ENCODE measurements around the gene BBIP1. TPM values are rescaled to one million over a fixed set of nuclear protein-coding genes. Genes with fewer than 3 reads are reported as not detected.
"Not testable (repeated sequence)": the region's sequence is repeated elsewhere in the genome, so short reads cannot be mapped to it uniquely, and the experiment has no call there.

The BBIP1 gene
- total and polyA plus RNA-seq, 7 experiments from 2014 or later: 22.2 to 64.2 (median 36.3) TPM

DNA sequence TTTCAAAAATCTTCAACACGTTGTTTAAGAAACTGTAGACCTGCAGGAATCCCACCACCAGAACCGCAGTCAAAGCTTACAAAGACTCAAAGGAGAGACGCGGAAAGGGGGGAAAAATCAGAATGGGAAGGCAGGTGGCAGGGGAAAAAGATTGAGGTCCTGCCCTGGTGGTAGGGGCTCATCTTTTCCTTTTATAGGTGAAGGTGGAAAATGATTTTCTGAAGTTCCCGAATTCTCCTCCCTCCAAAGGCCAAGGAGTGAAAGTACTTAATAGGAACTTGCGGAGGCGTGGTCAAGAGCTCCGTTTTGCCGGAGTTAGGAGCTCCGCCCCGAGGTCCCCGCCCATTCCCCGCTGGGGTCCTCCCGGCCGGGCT lies 724 bp downstream of the BBIP1 start:
- H3K4me1 Mint-ChIP-seq: peaks cover 21 to 63% (median 54%) of the 10 kb centered on the region in 7 donors
- ChIA-PET CTCF (interaction anchor here (0.8 to 1.4 kb wide), 2 partner anchors 20 to 36 kb away, joined by 3 to 6 read pairs; no protein-coding TSS in a partner anchor), POLR2A (interaction anchor here (0.6 to 2.0 kb wide), 14 partner anchors 11 to 175 kb away, joined by 3 to 10 read pairs (median 3); no protein-coding TSS in a partner anchor)
- Histone ChIP-seq H3K9me3 (ENCODE audit: control insufficient read depth in 2 of 3, low read length in 3 of 3) (no peaks in the 10 kb centered on the region), H3K27ac (ENCODE audit: low read depth, low read length) (peak overlapping the region; percentile 100), H3K27me3 (ENCODE audit: control insufficient read depth in 2 of 2, insufficient read depth in 2 of 2, low read length in 2 of 2) (no peaks in the 10 kb centered on the region), H3K4me3 (ENCODE audit: low read length) (peak overlapping the region; percentile 97), H3K36me3 (ENCODE audit: control insufficient read depth in 2 of 3, insufficient read depth in 3 of 3, low read length in 3 of 3) (peaks cover 0 to 11% (median 3%) of the 10 kb centered on the region in 3 experiments), H3K4me1 (ENCODE audit: control insufficient read depth in 2 of 2, insufficient read depth in 2 of 2, low read length in 2 of 2) (peaks cover 7 to 17% of the 10 kb centered on the region in 2 donors)
- ATAC-seq: no peak
- no peaks in the 10 kb centered on the region for H3K27me3 Mint-ChIP-seq
- H3K27ac Mint-ChIP-seq: peak overlapping the region; percentile 97 to 100 (median 99)
- intact Hi-C loops (cut with micrococcal nuclease): loop anchor here (1.0 to 5.0 kb wide), 13 partner anchors 10 to 1529 kb away; partner anchors contain the start of genes ADRA2A (in 1 of the 2), VTI1A (in 1 of the 2), XPNPEP1 (in 1 of the 2) and ZDHHC6 (in 1 of the 2)
- peaks cover 0 to 7% (median 4%) of the 10 kb centered on the region in 5 donors for H3K36me3 Mint-ChIP-seq
- no peaks in the 10 kb centered on the region for H3K9me3 Mint-ChIP-seq
- DNase-seq: peak in 5 of 9 donors; percentile 66 to 80 (median 68)
- peak overlapping the region; percentile 86 to 100 (median 96) for H3K4me3 Mint-ChIP-seq

DNA sequence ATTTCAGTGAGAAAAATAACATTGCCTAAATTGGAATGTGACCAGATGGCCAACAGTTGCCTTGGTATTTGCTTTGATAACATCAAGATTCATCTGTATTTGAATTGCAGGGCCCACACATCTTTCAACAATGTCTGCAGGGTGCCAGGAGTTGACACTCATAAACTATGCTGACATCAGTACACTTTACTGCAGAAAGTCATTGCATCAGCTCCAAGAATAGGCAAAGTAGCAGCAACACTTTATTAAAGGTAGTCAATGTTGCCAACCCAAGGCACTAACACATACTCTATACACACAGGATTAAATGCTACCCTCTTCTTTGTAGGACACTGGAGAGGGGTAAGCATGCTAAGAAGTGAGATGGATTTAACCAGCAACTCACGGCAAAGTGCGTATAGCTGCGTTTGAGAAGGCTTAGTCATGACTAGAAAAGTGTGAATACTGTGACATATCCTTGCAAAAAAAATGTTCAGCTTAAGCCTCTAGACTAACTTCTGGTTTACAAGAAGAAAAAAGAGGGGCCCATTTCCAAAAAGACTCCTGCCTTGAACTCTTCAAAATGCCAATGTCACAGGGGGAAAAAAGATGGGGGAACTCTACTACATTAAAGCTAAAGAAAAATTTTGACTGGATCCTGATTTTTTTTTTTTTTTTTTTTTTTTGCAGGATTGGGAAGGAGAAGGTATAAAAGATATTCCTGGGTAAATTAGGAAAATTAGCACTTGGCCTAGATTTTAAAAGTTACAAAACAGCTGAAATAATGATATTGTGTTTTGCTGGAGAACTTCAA lies 2.2 kb downstream of the BBIP1 start:
- H3K4me3 Mint-ChIP-seq: peak overlapping the region in 8 of 10 donors; percentile 24 to 98 (median 88)
- H3K4me3 ChIP-seq (ENCODE audit: low read length): no peak overlapping the region
- H3K36me3 ChIP-seq (ENCODE audit: control insufficient read depth in 2 of 3, insufficient read depth in 3 of 3, low read length in 3 of 3): peaks cover 0 to 12% (median 6%) of the 10 kb centered on the region in 3 experiments
- peak overlapping the region in 5 of 9 donors; percentile 63 to 100 (median 98) for H3K27ac Mint-ChIP-seq
- no peaks in the 10 kb centered on the region for H3K9me3 ChIP-seq (ENCODE audit: control insufficient read depth in 2 of 3, low read length in 3 of 3)
- no peaks in the 10 kb centered on the region for H3K9me3 Mint-ChIP-seq
- peaks cover 7 to 17% of the 10 kb centered on the region in 2 donors for H3K4me1 ChIP-seq (ENCODE audit: control insufficient read depth in 2 of 2, insufficient read depth in 2 of 2, low read length in 2 of 2)
- ChIA-PET CTCF (interaction anchor here (0.6 to 0.7 kb wide), 3 partner anchors 23 to 57 kb away, joined by 3 read pairs; no protein-coding TSS in a partner anchor), POLR2A (interaction anchor here (0.6 to 2.2 kb wide), 7 partner anchors 9 to 253 kb away, joined by 3 to 10 read pairs (median 4); no protein-coding TSS in a partner anchor)
- DNase-seq: no peak
- intact Hi-C loops (cut with micrococcal nuclease): loop anchor here in 1 of 2 donors (5.0 kb wide), 2 partner anchors 704 to 1531 kb away; partner anchors contain the start of genes VTI1A and ZDHHC6
- no peaks in the 10 kb centered on the region for H3K27me3 Mint-ChIP-seq
- no peaks in the 10 kb centered on the region for H3K27me3 ChIP-seq (ENCODE audit: control insufficient read depth in 2 of 2, insufficient read depth in 2 of 2, low read length in 2 of 2)
- ATAC-seq: no peak
- H3K4me1 Mint-ChIP-seq: peaks cover 15 to 58% (median 49%) of the 10 kb centered on the region in 7 donors
- no peak overlapping the region for H3K27ac ChIP-seq (ENCODE audit: low read depth, low read length)
- peaks cover 0 to 9% (median 5%) of the 10 kb centered on the region in 5 donors for H3K36me3 Mint-ChIP-seq

- H3K27ac ChIP-seq (ENCODE audit: low read depth, low read length); H3K9me3 Mint-ChIP-seq; H3K4me1 ChIP-seq (ENCODE audit: control insufficient read depth in 2 of 2, insufficient read depth in 2 of 2, low read length in 2 of 2); H3K4me3 ChIP-seq (ENCODE audit: low read length); DNase-seq; H3K27me3 ChIP-seq (ENCODE audit: control insufficient read depth in 2 of 2, insufficient read depth in 2 of 2, low read length in 2 of 2); H3K27me3 Mint-ChIP-seq; H3K9me3 ChIP-seq (ENCODE audit: control insufficient read depth in 2 of 3, low read length in 3 of 3); H3K4me3 Mint-ChIP-seq; ATAC-seq; CTCF ChIA-PET: not testable (repeated sequence)
- peaks cover 18 to 57% (median 44%) of the 10 kb centered on the region in 7 donors for H3K4me1 Mint-ChIP-seq
- H3K36me3 ChIP-seq (ENCODE audit: control insufficient read depth in 2 of 3, insufficient read depth in 3 of 3, low read length in 3 of 3): peaks cover 0 to 18% (median 6%) of the 10 kb centered on the region in 3 experiments
- H3K27ac Mint-ChIP-seq: peak overlapping the region in 2 of 9 donors; percentile 59 to 72
- POLR2A ChIA-PET: interaction anchor here (2.2 kb wide), 1 partner anchor 112 kb away, joined by 7 read pairs; no protein-coding TSS in a partner anchor
- H3K36me3 Mint-ChIP-seq: peaks cover 3 to 12% (median 8%) of the 10 kb centered on the region in 5 donors
- intact Hi-C loops (cut with micrococcal nuclease): loop anchor here in 1 of 2 donors (5.0 kb wide), 2 partner anchors 703 to 1532 kb away; partner anchors contain the start of genes VTI1A and ZDHHC6
These were observed 3.4 kb downstream of the BBIP1 start for GRCh38 chr10:110915600-110915999.

DNA sequence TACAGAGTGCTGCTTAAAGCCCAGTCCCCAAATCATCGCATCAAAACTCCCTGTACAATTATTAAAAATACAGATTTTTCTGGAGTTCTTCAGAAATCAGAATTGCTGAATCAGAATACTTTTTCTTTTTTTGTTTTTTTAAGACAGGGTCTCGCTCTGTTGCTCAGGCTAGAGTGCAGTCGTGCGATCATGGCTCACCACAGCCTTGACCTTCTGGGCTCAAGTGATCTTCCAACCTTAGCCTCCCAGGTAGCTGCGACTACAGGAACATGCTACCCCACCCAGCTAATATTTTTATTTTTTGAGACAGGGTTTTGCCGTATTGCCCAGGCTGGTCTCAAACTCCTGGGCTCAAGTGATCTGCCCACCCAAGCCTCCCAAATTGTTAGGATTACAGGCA lies 3.9 kb downstream of the BBIP1 start:
- H3K4me1 Mint-ChIP-seq: peaks cover 14 to 58% (median 45%) of the 10 kb centered on the region in 7 donors
- peak overlapping the region in 1 of 10 donors; percentile 48 for H3K4me3 Mint-ChIP-seq

DNA sequence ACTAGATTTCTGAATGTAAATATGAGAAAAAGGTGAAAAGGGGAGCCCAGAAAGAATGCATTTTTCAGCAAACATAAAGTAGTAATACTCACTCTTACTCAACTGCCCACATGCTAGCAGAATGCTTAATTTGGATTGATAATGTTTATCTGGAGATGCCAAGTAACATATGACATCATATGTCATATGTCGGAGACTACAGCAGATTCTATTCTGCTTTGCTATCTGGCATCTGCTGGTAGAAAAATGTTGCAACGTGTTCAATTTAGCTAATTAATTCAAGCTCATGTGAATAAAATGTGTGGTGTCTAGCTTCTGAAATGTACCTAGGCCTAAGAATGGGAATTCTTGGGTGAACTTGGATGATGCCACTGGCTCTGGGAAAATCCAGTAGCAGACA lies 4.5 kb downstream of the BBIP1 start:
- Mint-ChIP-seq H3K27ac (peak overlapping the region in 2 of 9 donors; percentile 43 to 73), H3K9me3 (no peaks in the 10 kb centered on the region), H3K27me3 (no peaks in the 10 kb centered on the region), H3K4me3 (peak overlapping the region in 1 of 10 donors; percentile 12), H3K36me3 (peaks cover 3 to 17% (median 8%) of the 10 kb centered on the region in 5 donors), H3K4me1 (peaks cover 14 to 59% (median 48%) of the 10 kb centered on the region in 7 donors)
- Histone ChIP-seq H3K4me3 (ENCODE audit: low read length) (no peak overlapping the region), H3K36me3 (ENCODE audit: control insufficient read depth in 2 of 3, insufficient read depth in 3 of 3, low read length in 3 of 3) (peaks cover 0 to 22% (median 6%) of the 10 kb centered on the region in 3 experiments), H3K27me3 (ENCODE audit: control insufficient read depth in 2 of 2, insufficient read depth in 2 of 2, low read length in 2 of 2) (no peaks in the 10 kb centered on the region), H3K4me1 (ENCODE audit: control insufficient read depth in 2 of 2, insufficient read depth in 2 of 2, low read length in 2 of 2) (peaks cover 6 to 7% of the 10 kb centered on the region in 2 donors), H3K27ac (ENCODE audit: low read depth, low read length) (no peak overlapping the region), H3K9me3 (ENCODE audit: control insufficient read depth in 2 of 3, low read length in 3 of 3) (no peaks in the 10 kb centered on the region)
- ChIA-PET CTCF (no interaction called here), POLR2A (interaction anchor here (1.8 kb wide), 1 partner anchor 11 kb away, joined by 6 read pairs; no protein-coding TSS in a partner anchor)
- ATAC-seq: no peak
- intact Hi-C loops (cut with micrococcal nuclease): no loop called here
- DNase-seq: no peak

More for the DNA sequence above, 3.9 kb downstream of the BBIP1 start:
- Histone ChIP-seq H3K27ac (ENCODE audit: low read depth, low read length) (no peak overlapping the region), H3K4me1 (ENCODE audit: control insufficient read depth in 2 of 2, insufficient read depth in 2 of 2, low read length in 2 of 2) (peaks cover 6 to 7% of the 10 kb centered on the region in 2 donors), H3K9me3 (ENCODE audit: control insufficient read depth in 2 of 3, low read length in 3 of 3) (no peaks in the 10 kb centered on the region), H3K27me3 (ENCODE audit: control insufficient read depth in 2 of 2, insufficient read depth in 2 of 2, low read length in 2 of 2) (no peaks in the 10 kb centered on the region), H3K36me3 (ENCODE audit: control insufficient read depth in 2 of 3, insufficient read depth in 3 of 3, low read length in 3 of 3) (peaks cover 0 to 22% (median 6%) of the 10 kb centered on the region in 3 experiments), H3K4me3 (ENCODE audit: low read length) (no peak overlapping the region)
- Mint-ChIP-seq H3K9me3 (no peaks in the 10 kb centered on the region), H3K27me3 (no peaks in the 10 kb centered on the region), H3K27ac (peak overlapping the region in 2 of 9 donors; percentile 36 to 72), H3K36me3 (peaks cover 3 to 16% (median 8%) of the 10 kb centered on the region in 5 donors)
- no peak for ATAC-seq
- intact Hi-C loops (cut with micrococcal nuclease): loop anchor here in 1 of 2 donors (5.0 kb wide), 2 partner anchors 703 to 1532 kb away; partner anchors contain the start of genes VTI1A and ZDHHC6
- POLR2A ChIA-PET: no interaction called here
- no peak for DNase-seq
- CTCF ChIA-PET: no interaction called here

DNA sequence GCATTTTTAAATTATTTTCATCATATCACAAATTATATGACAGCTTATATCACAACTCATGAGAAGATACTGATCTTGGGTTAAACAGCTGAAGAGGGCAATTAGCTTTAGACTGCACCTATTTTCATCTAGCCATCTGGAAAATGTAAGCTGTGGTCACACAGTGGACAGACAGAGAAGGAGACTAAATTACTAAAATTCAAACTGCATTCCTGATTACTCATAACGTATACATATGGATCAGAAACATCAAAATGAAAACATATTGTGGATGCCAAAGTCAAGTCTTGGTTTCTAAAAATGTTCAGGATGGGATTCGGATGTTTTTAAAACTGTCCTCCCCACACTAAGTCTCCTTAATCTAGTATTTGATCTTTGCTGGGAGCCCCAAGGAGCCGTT lies 6.6 kb downstream of the BBIP1 start:
- ATAC-seq (no peak), DNase-seq (no peak)
- Mint-ChIP-seq H3K27ac (peak overlapping the region in 2 of 9 donors; percentile 20 to 59), H3K4me3 (no peak overlapping the region), H3K9me3 (no peaks in the 10 kb centered on the region), H3K36me3 (peaks cover 3 to 17% (median 8%) of the 10 kb centered on the region in 5 donors), H3K4me1 (peaks cover 6 to 58% (median 50%) of the 10 kb centered on the region in 7 donors), H3K27me3 (no peaks in the 10 kb centered on the region)
- H3K27me3 ChIP-seq (ENCODE audit: control insufficient read depth in 2 of 2, insufficient read depth in 2 of 2, low read length in 2 of 2): no peaks in the 10 kb centered on the region
- no peaks in the 10 kb centered on the region for H3K9me3 ChIP-seq (ENCODE audit: control insufficient read depth in 2 of 3, low read length in 3 of 3)
- POLR2A ChIA-PET: interaction anchor here (1.0 to 1.8 kb wide), 2 partner anchors 9 to 11 kb away, joined by 3 to 6 read pairs; no protein-coding TSS in a partner anchor
- CTCF ChIA-PET: interaction anchor here (0.7 kb wide), 1 partner anchor 192 kb away, joined by 4 read pairs; no protein-coding TSS in a partner anchor
- intact Hi-C loops (cut with micrococcal nuclease): no loop called here
- no peak overlapping the region for H3K4me3 ChIP-seq (ENCODE audit: low read length)
- H3K27ac ChIP-seq (ENCODE audit: low read depth, low read length): no peak overlapping the region
- H3K36me3 ChIP-seq (ENCODE audit: control insufficient read depth in 2 of 3, insufficient read depth in 3 of 3, low read length in 3 of 3): peaks cover 0 to 16% (median 6%) of the 10 kb centered on the region in 3 experiments
- H3K4me1 ChIP-seq (ENCODE audit: control insufficient read depth in 2 of 2, insufficient read depth in 2 of 2, low read length in 2 of 2): peaks cover 0 to under 1% of the 10 kb centered on the region in 2 donors
